ENCODE measurements around the gene KAZN.

The KAZN gene

GRCh38 chr1:15011661-15012060 is 413.2 kb downstream of the KAZN start:
- H3K4me3 ChIP-seq (ENCODE audit: low read length) = no peak overlapping the region
- no peak for DNase-seq (ENCODE audit: low read depth)
- no peak for TF ChIP-seq CTCF (conservative IDR thresholded peaks at IDR 0.05; ENCODE audit: low read depth, low read length)

- TF ChIP-seq CTCF (conservative IDR thresholded peaks at IDR 0.05; ENCODE audit: low read depth, low read length) = no peak
- no peak for DNase-seq (ENCODE audit: low read depth)
Measured at GRCh38 chr1:15012822-15013221, 414.3 kb downstream of the KAZN start.

DNA sequence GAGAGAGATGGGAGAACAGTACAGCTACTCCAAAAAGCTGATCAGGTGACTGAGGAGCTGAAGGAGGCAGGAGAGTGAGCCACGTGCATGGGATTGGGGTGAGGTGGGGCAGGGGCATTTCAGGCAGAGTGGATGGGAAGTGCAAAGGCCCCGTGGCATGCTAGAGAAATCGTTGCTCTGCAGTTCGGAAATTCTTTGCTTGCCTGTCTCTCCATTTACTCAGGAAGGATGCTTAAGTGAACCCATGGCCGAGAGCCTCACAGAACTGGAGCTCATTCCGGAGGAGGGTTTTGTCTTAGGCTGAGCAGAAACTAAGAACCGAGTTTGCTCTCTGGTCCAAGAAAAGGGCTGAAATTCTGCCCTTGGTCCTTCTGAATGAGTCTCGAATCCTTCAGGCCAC is 415.3 kb downstream of the KAZN start:
- no peak for TF ChIP-seq CTCF (conservative IDR thresholded peaks at IDR 0.05; ENCODE audit: low read depth, low read length)
- DNase-seq (ENCODE audit: low read depth) = no peak
- no peak overlapping the region for H3K4me3 ChIP-seq (ENCODE audit: low read length)

More at GRCh38 chr1:15012822-15013221, 414.3 kb downstream of the KAZN start:
- no peak overlapping the region for H3K4me3 ChIP-seq (ENCODE audit: low read length)

DNA sequence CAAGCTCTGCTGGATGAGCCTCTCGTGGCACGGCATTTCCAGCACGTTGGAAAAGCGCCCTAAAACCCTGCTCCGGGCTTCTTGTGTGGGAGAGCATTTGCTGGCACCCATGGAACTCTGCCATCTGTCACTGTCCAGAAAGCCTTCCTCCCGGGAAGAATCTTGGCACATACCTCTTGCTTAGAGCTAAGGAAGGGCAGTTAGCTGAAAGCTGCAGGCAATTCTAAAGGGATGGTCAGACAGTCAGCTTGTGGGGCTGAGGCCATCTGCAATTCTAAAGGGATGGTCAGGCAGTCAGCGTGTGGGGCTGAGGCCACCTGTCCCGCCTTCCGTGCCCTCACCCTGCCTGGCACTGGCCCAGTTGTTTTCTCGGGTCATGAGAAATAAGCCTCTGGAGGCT is 416.0 kb downstream of the KAZN start:
- no peak overlapping the region for H3K4me3 ChIP-seq (ENCODE audit: low read length)
- no peak for TF ChIP-seq CTCF (conservative IDR thresholded peaks at IDR 0.05; ENCODE audit: low read depth, low read length)
- no peak for DNase-seq (ENCODE audit: low read depth)

- no peak for TF ChIP-seq CTCF (conservative IDR thresholded peaks at IDR 0.05; ENCODE audit: low read depth, low read length)
- DNase-seq (ENCODE audit: low read depth) = no peak
- no peak overlapping the region for H3K4me3 ChIP-seq (ENCODE audit: low read length)
Measured at GRCh38 chr1:15016001-15016400, 417.5 kb downstream of the KAZN start.

DNA sequence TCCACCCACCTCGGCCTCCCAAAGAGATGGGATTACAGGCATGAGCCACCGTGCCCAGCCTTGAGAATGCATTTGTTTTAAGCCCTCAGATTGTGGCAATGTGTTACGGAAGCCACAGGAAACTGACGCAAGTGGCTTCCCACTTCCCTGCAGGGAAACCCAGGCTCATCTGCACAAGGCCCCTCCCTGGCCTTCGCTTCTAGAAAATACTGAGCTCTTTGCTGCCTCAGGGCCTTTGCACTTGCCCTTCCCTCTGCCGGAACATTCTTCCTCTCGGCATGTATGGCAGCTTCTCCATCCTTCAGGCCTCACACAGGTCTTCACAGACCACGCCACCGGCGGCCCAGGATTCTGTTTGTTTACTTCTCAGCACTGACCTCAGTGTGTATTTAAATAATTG is 418.0 kb downstream of the KAZN start:
- H3K4me3 ChIP-seq (ENCODE audit: low read length) = no peak overlapping the region
- no peak for TF ChIP-seq CTCF (conservative IDR thresholded peaks at IDR 0.05; ENCODE audit: low read depth, low read length)
- no peak for DNase-seq (ENCODE audit: low read depth)

- DNase-seq (ENCODE audit: low read depth) = no peak
- no peak for TF ChIP-seq CTCF (conservative IDR thresholded peaks at IDR 0.05; ENCODE audit: low read depth, low read length)
Measured at GRCh38 chr1:15017120-15017519, 418.6 kb downstream of the KAZN start.

More at GRCh38 chr1:15017120-15017519, 418.6 kb downstream of the KAZN start:
- H3K4me3 ChIP-seq (ENCODE audit: low read length) = no peak overlapping the region
